Breast epithelium (tissue), 3 donors: ENCODE data around the gene PARD3B.
A peak's percentile ranks its signal among the peaks of the same experiment; 100 is the strongest.

ENCODE experiments used
- CTCF ChIP-seq, 3 donors: fragments of 450-650 bp; IDR thresholded peaks; one replicate each; pipeline ENCODE4 v1.5.1; 2016 to 2017; ENCODE audit warnings: antibody characterized with exemption in 3 of 3, mild to moderate bottlenecking in 3 of 3, moderate library complexity in 3 of 3
- POLR2A ChIP-seq: fragments of 450-650 bp; IDR thresholded peaks from one replicate; pipeline ENCODE4 v1.6.1; 2016; ENCODE audit warnings: antibody characterized with exemption, mild to moderate bottlenecking, moderate library complexity
- POLR2AphosphoS5 ChIP-seq, 3 donors: sonication (generic); formaldehyde crosslinking; IDR thresholded peaks; one replicate each; pipeline ENCODE4 v1.6.1; 2017; ENCODE audit warnings: antibody characterized with exemption in 3 of 3

GRCh38 chr2:205139822-205140463 lies 594.7 kb downstream of the PARD3B start:
- TF ChIP-seq POLR2A (no peak), CTCF (IDR thresholded peaks at IDR 0.05) (no peak), POLR2AphosphoS5 (IDR thresholded peaks at IDR 0.05) (peak in 1 of 3 donors; percentile 73)
